ENCODE results near the gene DGUOK.

DGUOK gene

DNA sequence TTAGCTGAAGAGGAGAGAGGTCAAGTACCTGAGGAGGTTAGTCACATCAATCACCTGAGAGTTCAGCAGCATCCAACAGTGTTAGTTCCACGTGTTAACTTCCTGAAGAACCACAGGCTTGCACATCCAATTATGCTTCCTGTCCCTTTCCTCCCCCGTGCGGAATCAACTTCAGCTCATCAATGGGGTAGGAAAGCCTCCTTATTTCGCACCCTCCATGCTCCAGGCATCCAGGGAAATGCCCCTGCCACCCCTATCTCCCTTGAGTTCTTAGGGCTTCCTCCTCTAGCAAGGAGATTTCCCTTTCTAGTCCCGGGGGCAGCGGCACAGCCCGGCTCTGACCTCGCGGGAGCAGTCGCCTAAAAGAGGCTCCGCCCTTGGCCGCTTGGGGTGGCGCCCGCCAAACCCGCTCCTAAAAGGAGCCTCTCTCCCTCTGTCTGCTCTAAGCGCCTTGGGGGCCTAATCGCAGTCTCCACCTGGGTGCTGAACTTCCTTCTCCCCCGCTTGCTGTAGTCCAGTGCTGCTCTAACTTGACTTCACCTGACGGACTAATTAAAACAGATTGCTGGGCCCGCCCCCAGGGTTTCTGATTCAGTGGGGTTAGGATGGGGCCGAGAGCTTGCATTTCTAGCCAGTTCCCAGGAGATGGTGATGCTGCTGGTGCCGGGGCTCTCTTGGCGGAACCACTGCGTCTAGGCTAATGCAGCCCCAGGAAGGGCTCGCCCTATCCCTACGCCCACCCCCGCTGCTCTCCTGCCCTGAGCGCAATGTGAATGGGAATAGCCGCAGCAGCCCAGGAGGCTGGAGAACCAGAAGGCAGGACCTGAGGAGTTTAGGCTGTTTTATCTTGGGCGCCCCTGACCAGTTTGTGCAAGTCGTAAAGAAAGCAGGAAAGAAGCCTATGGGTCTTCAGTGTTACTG is 54.7 kb downstream of the DGUOK start:
- DNase-seq (ENCODE audit: low spot score), result no peak

DNA sequence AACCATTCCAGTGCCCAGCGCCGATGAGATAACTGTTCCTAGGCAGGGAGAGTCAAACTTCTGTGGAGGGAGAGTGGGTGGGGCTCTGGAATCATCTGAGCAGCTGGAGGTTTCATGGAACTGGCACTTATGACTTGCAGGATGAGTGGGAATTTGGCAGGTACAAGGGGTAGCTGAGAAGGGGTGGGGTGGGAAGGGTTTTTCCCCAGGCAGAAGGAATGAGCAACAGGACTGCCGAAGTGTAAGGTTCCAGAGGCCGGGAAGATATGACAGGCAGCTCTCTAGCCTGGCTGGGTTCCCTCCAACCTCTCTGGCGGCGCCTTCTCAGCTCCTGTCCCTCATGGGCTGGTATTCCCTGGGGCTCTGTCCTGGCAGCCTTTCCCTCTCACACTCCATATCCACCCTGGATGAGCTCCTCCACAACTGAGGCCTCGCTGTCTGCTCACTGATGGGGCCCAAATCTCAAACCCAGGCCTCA is 55.5 kb downstream of the DGUOK start:
- no peak for DNase-seq (ENCODE audit: low spot score)

- DNase-seq (ENCODE audit: low spot score), result no peak
Measured at GRCh38 chr2:73983322-73984202, 56.9 kb downstream of the DGUOK start.

GRCh38 chr2:73984203-73984921 is 57.7 kb downstream of the DGUOK start, which contains the start of gene TET3:
TSS of gene TET3 (plus strand) at chr2:73984910. CDS start at chr2:73986404, 1,494 bp downstream.
- DNase-seq (ENCODE audit: low spot score), result no peak

GRCh38 chr2:73984922-73985307 is 58.2 kb downstream of the DGUOK start:
- no peak for DNase-seq (ENCODE audit: low spot score)

DNA sequence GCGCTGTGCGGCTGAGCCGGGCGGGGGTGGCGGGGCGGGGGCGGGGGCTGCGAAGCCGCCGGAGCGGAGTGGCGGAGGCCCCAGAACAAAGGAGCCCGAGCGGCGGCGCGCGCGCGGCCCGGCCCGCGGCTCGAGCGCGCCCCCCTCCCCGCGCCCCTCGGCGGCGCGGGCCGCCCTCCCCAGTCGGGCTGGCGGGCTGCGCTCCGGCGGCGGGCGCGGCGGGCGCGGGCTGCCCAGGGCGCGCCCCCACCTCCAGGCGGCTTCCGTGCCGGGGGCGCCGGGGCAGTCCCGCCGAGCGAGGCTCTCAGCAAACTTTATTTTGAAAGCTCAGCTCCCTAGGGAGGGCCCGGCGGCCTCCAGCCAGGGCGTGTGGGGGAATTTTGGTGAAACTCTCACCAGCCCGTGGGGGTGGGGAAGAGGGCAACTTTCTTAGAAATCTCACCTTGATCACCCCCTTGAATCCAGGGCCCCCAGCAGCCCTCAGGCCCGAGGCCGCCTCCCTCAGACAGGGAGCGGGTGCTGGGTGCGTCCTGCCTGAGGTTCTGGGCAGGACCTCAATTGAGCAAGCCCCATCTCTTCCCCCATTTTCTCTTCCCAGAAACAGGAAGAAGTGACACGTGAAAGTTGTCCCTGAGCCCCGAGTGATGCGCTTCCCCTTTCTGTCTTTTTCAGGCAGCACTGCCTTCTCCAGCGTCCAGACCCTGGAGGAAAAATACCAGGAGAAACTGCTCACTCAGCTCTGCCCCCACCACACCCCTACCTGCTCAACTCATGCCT is 58.8 kb downstream of the DGUOK start:
- DNase-seq (ENCODE audit: low spot score), result no peak

GRCh38 chr2:73986085-73986681 is 59.5 kb downstream of the DGUOK start:
- no peak for DNase-seq (ENCODE audit: low spot score)

- peak; percentile 75 for DNase-seq (ENCODE audit: low spot score)
Measured at GRCh38 chr2:73987109-73987947, 60.6 kb downstream of the DGUOK start.

DNA sequence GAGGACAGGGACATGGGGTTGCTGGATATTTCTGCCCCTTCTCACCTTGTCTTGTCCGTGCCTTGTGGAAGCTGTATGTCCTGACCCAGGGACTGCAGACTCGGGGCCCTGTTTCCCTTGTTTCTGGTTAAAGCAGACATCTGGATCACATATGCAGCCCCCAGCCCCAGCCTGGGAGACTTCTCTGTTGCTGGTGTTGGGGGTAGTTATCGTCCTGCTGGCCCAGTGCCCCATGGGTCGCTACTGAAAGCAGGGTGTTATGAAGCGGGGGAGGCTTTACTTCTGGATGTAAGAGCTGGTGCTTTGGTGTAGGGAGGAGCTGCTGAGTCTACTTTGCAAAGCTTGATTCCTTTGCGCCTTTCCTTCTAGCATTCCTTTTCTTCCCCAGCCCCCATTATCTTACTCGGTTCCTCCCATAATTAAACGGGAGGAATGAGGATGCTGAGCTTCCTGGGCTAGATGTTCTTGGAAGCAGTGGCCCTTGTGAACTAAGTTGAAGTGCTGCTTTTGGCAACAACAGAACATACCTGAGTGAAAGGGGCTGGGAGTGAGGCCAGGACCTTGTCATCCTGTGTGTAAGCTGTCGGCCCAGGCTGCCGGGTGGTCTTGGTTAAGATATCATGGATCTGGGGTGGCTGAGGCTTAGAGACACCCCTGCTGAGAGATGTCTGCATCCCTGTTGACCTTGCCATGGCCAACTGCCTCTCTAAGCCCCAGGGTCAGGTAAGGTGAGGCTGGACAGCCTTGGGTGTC is 61.4 kb downstream of the DGUOK start:
- DNase-seq (ENCODE audit: low spot score), result no peak

GRCh38 chr2:73989972-73990371 is 63.3 kb downstream of the DGUOK start:
- DNase-seq (ENCODE audit: low spot score), result no peak

DNA sequence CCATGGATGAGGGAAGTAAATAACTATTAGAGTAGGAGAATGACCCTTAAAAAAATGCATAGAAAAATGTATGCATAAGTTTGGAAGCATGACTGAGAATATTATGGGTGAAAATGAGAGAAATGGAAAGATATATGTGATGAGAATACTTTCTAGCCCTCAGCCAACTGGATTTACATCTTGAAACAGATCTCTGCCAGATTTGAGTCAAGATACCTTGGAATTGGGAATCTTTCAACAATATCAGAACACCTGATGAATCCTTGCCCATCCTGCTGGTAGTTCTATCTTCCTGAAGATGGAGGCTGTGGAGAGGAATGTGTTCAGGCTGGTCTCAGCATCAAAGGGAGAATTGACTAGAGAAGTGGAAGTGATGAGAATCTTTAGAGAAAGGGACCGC is 63.9 kb downstream of the DGUOK start:
- no peak for DNase-seq (ENCODE audit: low spot score)

- DNase-seq (ENCODE audit: low spot score), result no peak
Measured at GRCh38 chr2:73992036-73992435, 65.4 kb downstream of the DGUOK start.

GRCh38 chr2:73993376-73993775 is 66.7 kb downstream of the DGUOK start:
- no peak for DNase-seq (ENCODE audit: low spot score)

GRCh38 chr2:73993778-73994177 is 67.1 kb downstream of the DGUOK start:
- no peak for DNase-seq (ENCODE audit: low spot score)

GRCh38 chr2:73994178-73994831 is 67.6 kb downstream of the DGUOK start:
- no peak for DNase-seq (ENCODE audit: low spot score)

DNA sequence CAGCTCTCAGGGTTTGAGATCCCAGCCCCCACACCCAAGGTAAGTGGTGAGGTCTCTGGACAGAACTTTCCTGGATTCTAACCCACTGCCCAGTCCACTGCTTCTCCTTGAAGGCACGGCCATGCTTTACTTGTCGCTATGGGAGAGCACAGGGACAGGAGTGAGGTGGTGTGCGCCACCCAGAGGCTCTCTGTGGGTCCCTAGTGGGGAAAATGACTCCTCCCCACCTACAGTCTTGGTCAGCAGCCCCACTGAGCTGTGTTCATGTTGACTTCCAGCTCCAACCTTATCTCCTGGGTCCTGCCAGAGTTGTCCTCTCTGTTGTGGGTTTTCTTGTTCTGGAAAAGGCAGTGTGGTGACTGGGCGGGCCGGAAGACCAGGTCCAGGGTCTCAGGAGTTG is 69.1 kb downstream of the DGUOK start:
- DNase-seq (ENCODE audit: low spot score), result no peak

DNA sequence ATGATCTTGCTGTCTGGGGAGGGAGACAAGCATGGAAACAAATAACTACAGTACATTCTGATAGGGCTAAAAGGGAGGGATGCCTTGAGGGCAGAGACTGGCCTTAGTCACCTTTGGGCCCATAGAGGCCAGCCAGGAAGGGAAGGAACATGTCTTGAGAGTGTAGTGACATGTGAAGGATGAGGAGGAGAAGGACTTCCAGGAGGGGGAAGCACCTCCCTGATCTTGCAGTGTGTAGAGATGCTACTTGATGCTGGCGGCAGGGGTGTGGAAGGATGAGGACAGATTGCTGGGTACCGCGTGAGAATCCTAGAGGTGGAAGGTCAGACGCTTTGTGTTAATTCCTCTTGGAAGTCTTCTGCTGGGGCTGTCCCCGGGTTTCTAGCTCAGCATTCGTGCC is 71.1 kb downstream of the DGUOK start:
- no peak for DNase-seq (ENCODE audit: low spot score)

DNA sequence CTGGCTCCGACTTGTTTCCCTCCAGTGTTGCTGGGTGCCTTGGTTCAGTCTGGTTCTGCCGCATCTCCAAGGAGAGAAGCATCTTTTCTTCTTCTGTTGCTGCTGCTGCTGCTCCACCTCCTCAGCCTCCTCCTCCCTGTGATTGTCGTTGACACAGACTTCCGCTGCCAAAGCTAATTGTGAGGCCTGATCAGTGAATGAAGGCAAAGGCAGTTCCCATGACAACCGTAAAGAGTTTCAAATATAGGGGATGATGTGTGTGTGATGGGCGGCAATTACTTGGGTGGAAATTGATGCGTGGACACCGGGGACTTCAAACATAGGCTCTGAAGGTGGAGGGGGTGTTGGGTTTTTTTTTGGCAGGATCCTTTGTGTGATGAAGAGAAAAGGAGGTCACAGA is 71.8 kb downstream of the DGUOK start:
- DNase-seq (ENCODE audit: low spot score), result peak; percentile 86

- no peak for DNase-seq (ENCODE audit: low spot score)
Measured at GRCh38 chr2:73998933-73999332, 72.3 kb downstream of the DGUOK start.
